GM23248 (cell line): ENCODE results near the gene SLFN5.

Experiments
- EZH2 ChIP-seq: fragments of 200-600 bp; sonication (generic); IDR thresholded peaks from 2 replicates; pipeline ENCODE4 v1.6.1; 2018; ENCODE audit warnings: antibody characterized with exemption, mild to moderate bottlenecking; ENCODE audit not compliant: insufficient read depth, poor library complexity, severe bottlenecking
- EZH2phosphoT487 ChIP-seq: fragments of 200-600 bp; sonication (generic); IDR thresholded peaks from 2 replicates; pipeline ENCODE4 v1.6.1; 2018; ENCODE audit warnings: antibody characterized with exemption, moderate library complexity, mild to moderate bottlenecking, low read depth; ENCODE audit not compliant: insufficient read depth

- TF ChIP-seq EZH2 (no peak), EZH2phosphoT487 (no peak)
These were observed 879 bp downstream of the SLFN5 start for GRCh38 chr17:35243561-35244340.
